HepG2 (cell line): ENCODE data around the gene BACE1-AS. TPM values are rescaled to one million over a fixed set of nuclear protein-coding genes. Genes with fewer than 3 reads are reported as not detected.
A peak's percentile ranks its signal among the peaks of the same experiment; 100 is the strongest.

Experiments
- ATAC-seq: fragments of 200-7000 bp; cut with Tn5 transposase; 3 replicates; pipeline ENCODE4 v1.9.1; 2020; ENCODE audit warnings: mild to moderate bottlenecking, moderate library complexity
- BruUV-seq: library from RNA; stranded (reverse); fragments of 400-500 nt; replicated peaks from 2 replicates; lab custom pipeline; 2021; lab: Mats Ljungman, UMichigan
- CTCF ChIA-PET: fragments of 300-600 bp; formaldehyde crosslinking; extraction: SDS; loops from one replicate; lab custom pipeline; 2021; ENCODE audit warnings: low total read pairs, inconsistent platforms, low intra/inter-chr PET ratio; lab: Yijun Ruan, JAX
- POLR2A ChIA-PET: fragments of 350-600 bp; sonication (Branson Sonifier 250); formaldehyde crosslinking; loops from one replicate; lab custom pipeline; 2020; ENCODE audit warnings: antibody characterized with exemption, inconsistent platforms; lab: Yijun Ruan, JAX
- DNase-seq: peaks from one replicate; pipeline ENCODE4 v3.0.0-alpha.2; 2015; ENCODE audit warnings: low spot score
- FAIRE-seq: peaks from 3 replicates; lab custom pipeline; 2011; peaks lifted over from hg19 to GRCh38; lab: Jason Lieb, UNC
- H2AFZ ChIP-seq: one replicate; pipeline ENCODE4 v1.6.1; 2011; ENCODE audit warnings: low read length, inconsistent platforms
- H3K27ac ChIP-seq: fragments of 300-600 bp; 3 replicates; pipeline ENCODE4 v1.8.0; 2011; ENCODE audit warnings: mixed run types, mild to moderate bottlenecking, mixed read lengths, low read length, inconsistent platforms; ENCODE audit not compliant: insufficient read depth; ENCODE audit errors: extremely low read length
- H3K27me3 ChIP-seq, 2 experiments: fragments of 200-600 bp in 1 of 2; 2 replicates in 1 of 2; 3 replicates in 1 of 2; pipeline versions ENCODE4 v1.6.0 to v1.8.0; 2011; ENCODE audit warnings: low read length in 2 of 2, mild to moderate bottlenecking in 2 of 2, moderate library complexity in 2 of 2, inconsistent platforms in 1 of 2; ENCODE audit not compliant: insufficient read depth in 2 of 2, control insufficient read depth in 1 of 2
- H3K36me3 ChIP-seq, 2 experiments: fragments of 200-600 bp in 1 of 2; replicated peaks in 1 of 2; 2 replicates in 1 of 2; 3 replicates in 1 of 2; pipeline versions ENCODE4 v1.5.1 to v1.8.0; 2011; ENCODE audit warnings: low read length in 2 of 2, inconsistent platforms in 1 of 2; ENCODE audit not compliant: insufficient read depth in 2 of 2, control insufficient read depth in 1 of 2
- H3K4me1 ChIP-seq: 2 replicates; pipeline ENCODE4 v1.5.1; 2012; ENCODE audit warnings: low read length, inconsistent platforms; ENCODE audit not compliant: insufficient read depth
- H3K4me2 ChIP-seq: 2 replicates; pipeline ENCODE4 v1.6.0; 2011; ENCODE audit warnings: low read depth, low read length, inconsistent platforms
- H3K4me3 ChIP-seq, 3 experiments: fragments of 200-600 bp in 1 of 3; sonication (generic), shearing (Covaris generic) in 1 of 3; replicated peaks in 1 of 3; 2 replicates each; pipeline ENCODE4 v1.5.1; 2011 to 2016; ENCODE audit warnings: low read length in 3 of 3, inconsistent platforms in 2 of 3, low read depth in 2 of 3, mild to moderate bottlenecking in 2 of 3, control low read depth in 1 of 3, mixed read lengths in 1 of 3; ENCODE audit not compliant: insufficient read depth in 1 of 3
- H3K79me2 ChIP-seq: one replicate; pipeline ENCODE4 v1.6.1; 2011; ENCODE audit warnings: low read length, inconsistent platforms; ENCODE audit not compliant: insufficient read depth
- H3K9ac ChIP-seq: 2 replicates; pipeline ENCODE4 v1.6.0; 2011; ENCODE audit warnings: mild to moderate bottlenecking, low read depth, low read length, inconsistent platforms; ENCODE audit not compliant: insufficient read depth
- H3K9me3 ChIP-seq: 2 replicates; pipeline ENCODE4 v1.5.1; 2012; ENCODE audit warnings: mild to moderate bottlenecking, low read length
- H4K20me1 ChIP-seq: 2 replicates; pipeline ENCODE4 v1.6.0; 2011; ENCODE audit warnings: inconsistent platforms, mild to moderate bottlenecking, low read length, moderate library complexity; ENCODE audit not compliant: insufficient read depth
- HHEX ChIP-seq: IDR thresholded peaks from 2 replicates; pipeline ENCODE4 v1.6.1; 2016; ENCODE audit warnings: control low read depth
- HOXA3 ChIP-seq: sonication (generic); formaldehyde crosslinking; IDR thresholded peaks from 2 replicates; pipeline ENCODE4 v1.5.0; 2020; ENCODE audit warnings: missing genetic modification reagents
- KDM5B ChIP-seq: sonication (generic); formaldehyde crosslinking; IDR thresholded peaks from 2 replicates; pipeline ENCODE4 v1.4.0; 2020; ENCODE audit warnings: missing genetic modification reagents, mild to moderate bottlenecking, borderline replicate concordance
- RBM39 ChIP-seq: fragments of 200-400 bp; formaldehyde crosslinking; IDR thresholded peaks from one replicate; pipeline ENCODE4 v1.6.1; 2018; ENCODE audit warnings: antibody characterized with exemption, mild to moderate bottlenecking, low read depth, low read length; ENCODE audit not compliant: poor library complexity, severe bottlenecking
- RELA ChIP-seq: sonication (generic); formaldehyde crosslinking; IDR thresholded peaks from 2 replicates; pipeline ENCODE4 v1.4.0; 2020; ENCODE audit warnings: missing genetic modification reagents
- REPIN1 ChIP-seq: sonication (generic); formaldehyde crosslinking; IDR thresholded peaks from 2 replicates; pipeline ENCODE4 v1.8.0; 2022; ENCODE audit warnings: missing genetic modification reagents, low read depth, mild to moderate bottlenecking, borderline replicate concordance
- ZNF230 ChIP-seq: sonication (generic); formaldehyde crosslinking; IDR thresholded peaks from 2 replicates; pipeline ENCODE4 v1.4.0; 2020; ENCODE audit warnings: mild to moderate bottlenecking, missing genetic modification reagents
- ZNF326 ChIP-seq: sonication (generic); formaldehyde crosslinking; IDR thresholded peaks from 2 replicates; pipeline ENCODE4 v1.4.0; 2020; ENCODE audit warnings: missing genetic modification reagents, borderline replicate concordance
- ZNF430 ChIP-seq: sonication (generic); formaldehyde crosslinking; IDR thresholded peaks from 2 replicates; pipeline ENCODE4 v1.9.0; 2021; ENCODE audit warnings: mild to moderate bottlenecking, missing genetic modification reagents
- ZNF605 ChIP-seq: sonication (generic); formaldehyde crosslinking; IDR thresholded peaks from 2 replicates; pipeline ENCODE4 v1.8.0; 2022; ENCODE audit warnings: mild to moderate bottlenecking, missing genetic modification reagents
- WGBS: methylation state at CpG from one replicate; pipeline ENCODE4 v1.1.6; 2017; ENCODE audit warnings: low lambda C conversion rate; 5-methylcytosine and 5-hydroxymethylcytosine counted together
- in situ Hi-C: cut with HindIII; loops from 2 replicates; pipeline ENCODE4 v1.10.0; 2017; ENCODE audit warnings: low pct_unique_long_range_greater_than_20kb; ENCODE audit not compliant: extremely low pct_ligation_motif_present
- intact Hi-C: fragments of 100-400 bp; cut with micrococcal nuclease; formaldehyde crosslinking; loops from one replicate; pipeline ENCODE4 v1.10.0; 2022; ENCODE audit not compliant: unreplicated experiment
- polyA plus RNA-seq, 8 experiments: library from polyadenylated mRNA; depleted of rRNA in 3 of 8; stranded (reverse) in 7 of 8; unstranded in 1 of 8; fragments of >200 nt; fragmentation: Illumina TruSeq in 4 of 8; extraction: Trizol in 4 of 8; gene quantifications; 2 replicates each; pipeline versions ENCODE4 v1.2.1 to v1.2.3, GENCODE V29; 2011 to 2016; ENCODE audit warnings: low read depth in 4 of 8, missing spikeins in 1 of 8, mixed read lengths in 1 of 8; ENCODE audit not compliant: insufficient read depth in 1 of 8
- total RNA-seq, 5 experiments: library from RNA; depleted of rRNA; stranded (reverse); fragments of >200 nt; fragmentation: Illumina TruSeq; extraction: Trizol; gene quantifications; 2 replicates each; pipeline ENCODE4 v1.2.3, GENCODE V29; 2016; ENCODE audit warnings: low read depth in 1 of 5
- TF ChIP-seq, protein P1 (sequence below): sonication (generic); formaldehyde crosslinking; IDR thresholded peaks from 2 replicates; pipeline ENCODE4 v1.4.0; 2020; ENCODE audit warnings: missing genetic modification reagents
- TF ChIP-seq, protein P2 (sequence below): sonication (generic); formaldehyde crosslinking; IDR thresholded peaks from 2 replicates; pipeline ENCODE4 v1.5.1; 2020; ENCODE audit warnings: missing genetic modification reagents, mild to moderate bottlenecking, borderline replicate concordance
- TF ChIP-seq, protein P3 (sequence below): sonication (generic); formaldehyde crosslinking; IDR thresholded peaks from 2 replicates; pipeline ENCODE4 v1.4.0; 2020; ENCODE audit warnings: mild to moderate bottlenecking, missing genetic modification reagents
- TF ChIP-seq, protein P4 (sequence below): sonication (generic); formaldehyde crosslinking; IDR thresholded peaks from 2 replicates; pipeline ENCODE4 v1.8.0; 2022; ENCODE audit warnings: missing genetic modification reagents, low read depth, mild to moderate bottlenecking, borderline replicate concordance

The BACE1-AS gene
- total and polyA plus RNA-seq, 2 of the 13 experiments (the other 11 are each of a cell fraction or from before 2014, with no cell fraction given), result 2.0 to 3.9 TPM

GRCh38 chr11:117315285-117316196 lies 24.4 kb downstream of the BACE1-AS start:
- Histone ChIP-seq H3K9ac (peak overlapping the region; percentile 73), H3K27ac (no peak overlapping the region), H3K36me3 (no peaks in the 10 kb centered on the region), H3K27me3 (no peaks in the 10 kb centered on the region; a peak in 1 of 5 replicates), H3K9me3 (no peaks in the 10 kb centered on the region), H2AFZ (no peak overlapping the region), H3K79me2 (peaks cover 4% of the 10 kb centered on the region), H3K4me2 (peak overlapping the region; percentile 100), H3K4me1 (peaks cover 65% of the 10 kb centered on the region), H3K4me3 (peak overlapping the region; percentile 74 to 90 (median 88)), H4K20me1 (no peaks in the 10 kb centered on the region)
- BruUV-seq, result no TSS peak
- DNase-seq (no peak), ATAC-seq (peak; percentile 60), FAIRE-seq (no peak)
- WGBS, result 5% methylated on average over 15 of the region's 62 CpGs
- intact Hi-C loops (loop anchor here (2.0 to 5.0 kb wide), 2 partner anchors 43 to 83 kb away; partner anchors contain the start of genes PCSK7 and RNF214), in situ Hi-C loops (loop anchor here (5.0 kb wide), 1 partner anchor 83 kb away; the partner anchor contains the start of genes PCSK7 and RNF214)
- POLR2A ChIA-PET, result interaction anchor here (2.2 to 5.8 kb wide), 2 partner anchors 12 to 13 kb away, joined by 18 to 62 read pairs; partner anchors contain the start of gene CEP164
- CTCF ChIA-PET, result interaction anchor here (1.6 kb wide), 1 partner anchor 84 kb away, joined by 11 read pairs; the partner anchor contains the start of gene PCSK7
- TF ChIP-seq, protein P1, sequence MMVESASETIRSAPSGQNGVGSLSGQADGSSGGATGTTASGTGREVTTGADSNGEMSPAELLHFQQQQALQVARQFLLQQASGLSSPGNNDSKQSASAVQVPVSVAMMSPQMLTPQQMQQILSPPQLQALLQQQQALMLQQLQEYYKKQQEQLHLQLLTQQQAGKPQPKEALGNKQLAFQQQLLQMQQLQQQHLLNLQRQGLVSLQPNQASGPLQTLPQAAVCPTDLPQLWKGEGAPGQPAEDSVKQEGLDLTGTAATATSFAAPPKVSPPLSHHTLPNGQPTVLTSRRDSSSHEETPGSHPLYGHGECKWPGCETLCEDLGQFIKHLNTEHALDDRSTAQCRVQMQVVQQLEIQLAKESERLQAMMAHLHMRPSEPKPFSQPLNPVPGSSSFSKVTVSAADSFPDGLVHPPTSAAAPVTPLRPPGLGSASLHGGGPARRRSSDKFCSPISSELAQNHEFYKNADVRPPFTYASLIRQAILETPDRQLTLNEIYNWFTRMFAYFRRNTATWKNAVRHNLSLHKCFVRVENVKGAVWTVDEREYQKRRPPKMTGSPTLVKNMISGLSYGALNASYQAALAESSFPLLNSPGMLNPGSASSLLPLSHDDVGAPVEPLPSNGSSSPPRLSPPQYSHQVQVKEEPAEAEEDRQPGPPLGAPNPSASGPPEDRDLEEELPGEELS (CRISPR knock-in tag), result no peak
- TF ChIP-seq ZNF430 (CRISPR knock-in tag) (peak; percentile 67; the same call in 1 of the 2 replicates), KDM5B (CRISPR knock-in tag) (0 out of 2 replicates have a peak, but pooled peaks have one; percentile 5), ZNF230 (CRISPR knock-in tag) (0 out of 2 replicates have a peak, but pooled peaks have one; percentile 29), ZNF605 (peak; percentile 76), RBM39 (no peak), HOXA3 (CRISPR knock-in tag) (no peak), REPIN1 (CRISPR knock-in tag) (peak; percentile 4; the same call in 1 of the 2 replicates), RELA (CRISPR knock-in tag) (no peak), HHEX (CRISPR knock-in tag) (no peak), ZNF326 (CRISPR knock-in tag) (no peak)
- TF ChIP-seq, protein P2, sequence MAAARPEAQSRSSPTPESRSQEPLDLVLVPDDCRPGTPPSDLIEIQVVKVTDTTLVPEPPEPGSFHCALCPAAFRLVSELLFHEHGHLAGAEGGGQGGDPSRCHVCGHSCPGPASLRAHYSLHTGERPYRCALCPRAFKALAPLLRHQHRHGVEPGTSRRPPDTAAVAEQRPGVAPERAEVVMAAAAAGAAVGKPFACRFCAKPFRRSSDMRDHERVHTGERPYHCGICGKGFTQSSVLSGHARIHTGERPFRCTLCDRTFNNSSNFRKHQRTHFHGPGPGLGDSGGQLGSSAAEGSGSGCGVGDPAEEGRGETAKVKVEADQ, result no peak
- TF ChIP-seq, protein P3, sequence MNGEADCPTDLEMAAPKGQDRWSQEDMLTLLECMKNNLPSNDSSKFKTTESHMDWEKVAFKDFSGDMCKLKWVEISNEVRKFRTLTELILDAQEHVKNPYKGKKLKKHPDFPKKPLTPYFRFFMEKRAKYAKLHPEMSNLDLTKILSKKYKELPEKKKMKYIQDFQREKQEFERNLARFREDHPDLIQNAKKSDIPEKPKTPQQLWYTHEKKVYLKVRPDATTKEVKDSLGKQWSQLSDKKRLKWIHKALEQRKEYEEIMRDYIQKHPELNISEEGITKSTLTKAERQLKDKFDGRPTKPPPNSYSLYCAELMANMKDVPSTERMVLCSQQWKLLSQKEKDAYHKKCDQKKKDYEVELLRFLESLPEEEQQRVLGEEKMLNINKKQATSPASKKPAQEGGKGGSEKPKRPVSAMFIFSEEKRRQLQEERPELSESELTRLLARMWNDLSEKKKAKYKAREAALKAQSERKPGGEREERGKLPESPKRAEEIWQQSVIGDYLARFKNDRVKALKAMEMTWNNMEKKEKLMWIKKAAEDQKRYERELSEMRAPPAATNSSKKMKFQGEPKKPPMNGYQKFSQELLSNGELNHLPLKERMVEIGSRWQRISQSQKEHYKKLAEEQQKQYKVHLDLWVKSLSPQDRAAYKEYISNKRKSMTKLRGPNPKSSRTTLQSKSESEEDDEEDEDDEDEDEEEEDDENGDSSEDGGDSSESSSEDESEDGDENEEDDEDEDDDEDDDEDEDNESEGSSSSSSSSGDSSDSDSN (CRISPR knock-in tag), result peak; percentile 24
- TF ChIP-seq, protein P4, sequence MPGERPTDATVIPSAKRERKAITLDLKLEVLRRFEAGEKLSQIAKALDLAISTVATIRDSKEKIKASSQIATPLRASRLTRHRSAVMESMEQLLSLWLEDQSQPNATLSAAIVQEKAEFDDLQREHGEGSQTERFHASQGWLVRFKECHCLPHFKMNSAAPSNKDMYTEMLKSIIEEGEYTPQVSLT (CRISPR knock-in tag), result no peak
